Pancreas (tissue), 10 donors: Measurements from ENCODE around the gene EPHA1. TPM values are rescaled to one million over a fixed set of nuclear protein-coding genes. Genes with fewer than 3 reads are reported as not detected.

ENCODE experiments used
- ATAC-seq, 4 donors: fragments of 200-7000 bp; cut with Tn5 transposase; one replicate each; pipeline versions ENCODE4 v1.8.0 to v1.9.1; 2020; ENCODE audit warnings: mild to moderate bottlenecking in 4 of 4, moderate library complexity in 4 of 4
- DNase-seq, 6 donors: peaks; one replicate each; pipeline ENCODE4 v3.0.0-alpha.2; 2020
- FAIRE-seq: peaks from 2 replicates; lab custom pipeline; 2012; peaks lifted over from hg19 to GRCh38; lab: Jason Lieb, UNC
- H3K27ac ChIP-seq, 4 donors: fragments of 200-600 bp; sonication (generic); 1 replicate in 3 of 4; 2 replicates in 1 of 4; pipeline versions ENCODE4 v1.5.0 to v1.8.0; 2020
- H3K27me3 ChIP-seq, 4 donors: fragments of 200-600 bp; one replicate each; pipeline ENCODE4 v1.8.0; 2021
- H3K36me3 ChIP-seq, 3 donors: fragments of 200-600 bp; sonication (generic) in 1 of 3; one replicate each; pipeline versions ENCODE4 v1.5.0 to v1.8.0; 2020 to 2021
- H3K4me1 ChIP-seq, 3 donors: fragments of 200-600 bp; one replicate each; pipeline ENCODE4 v1.8.0; 2021
- H3K4me3 ChIP-seq, 4 donors: fragments of 200-600 bp; sonication (generic) in 2 of 4; one replicate each; pipeline versions ENCODE4 v1.5.0 to v1.8.0; 2020 to 2021
- H3K9me3 ChIP-seq, 4 donors: fragments of 200-600 bp; one replicate each; pipeline ENCODE4 v1.8.0; 2021
- WGBS, 2 donors: extraction: QIAGEN DNeasy Blood & Tissue Kit; methylation state at CpG; one replicate each; pipeline ENCODE4 v1.1.7; 2013; 5-methylcytosine and 5-hydroxymethylcytosine counted together
- intact Hi-C, 3 donors: fragments of 100-400 bp; cut with DNase I; formaldehyde crosslinking; loops; one replicate each; pipeline versions ENCODE4 v1.11.1 to v1.14.2; 2022
- polyA plus RNA-seq, 2 donors: library from polyadenylated mRNA; stranded (reverse); fragments of 200-250 nt; gene quantifications; one replicate each; pipeline ENCODE4 v1.2.3, GENCODE V29; 2013
- total RNA-seq, 6 donors: library from RNA; stranded (reverse); fragmentation: NEBNext Ultra II Directional in 4 of 6; extraction: Animal tissue kit (Norgen Biotek cat#: 25700) in 4 of 6; gene quantifications; one replicate each; pipeline versions ENCODE4 v1.2.1 to v1.2.4, GENCODE V29; 2021 to 2023
- TF ChIP-seq, protein P1 (sequence below), 4 donors: fragments of 200-600 bp; sonication (generic) in 3 of 4; IDR thresholded peaks; one replicate each; pipeline versions ENCODE4 v1.5.0 to v1.8.0; 2021; ENCODE audit warnings: antibody characterized with exemption in 4 of 4
- donor health status: healthy with polysubstance abuse.
- donor health status: DM: no; HTN: no; CAD: no; lungs with moderate emphysema.
- donor health status: DM: no; HTN: no; CAD: no.
- donor health status: control.
- donor health status: control.
- donor health status: Bipolar disorder and iron deficiency.
- donor health status: DM: yes; HTN: yes; CAD: no.
- donor health status: DM: no; HTN: no; CAD: no.
- donor health status: DM: no; HTN: no; CAD: no.
- donor health status: DM: yes; HTN: yes; CAD: no.

EPHA1 gene
- total and polyA plus RNA-seq, 8 donors: 5.3 to 14.2 (median 7.8) TPM

DNA sequence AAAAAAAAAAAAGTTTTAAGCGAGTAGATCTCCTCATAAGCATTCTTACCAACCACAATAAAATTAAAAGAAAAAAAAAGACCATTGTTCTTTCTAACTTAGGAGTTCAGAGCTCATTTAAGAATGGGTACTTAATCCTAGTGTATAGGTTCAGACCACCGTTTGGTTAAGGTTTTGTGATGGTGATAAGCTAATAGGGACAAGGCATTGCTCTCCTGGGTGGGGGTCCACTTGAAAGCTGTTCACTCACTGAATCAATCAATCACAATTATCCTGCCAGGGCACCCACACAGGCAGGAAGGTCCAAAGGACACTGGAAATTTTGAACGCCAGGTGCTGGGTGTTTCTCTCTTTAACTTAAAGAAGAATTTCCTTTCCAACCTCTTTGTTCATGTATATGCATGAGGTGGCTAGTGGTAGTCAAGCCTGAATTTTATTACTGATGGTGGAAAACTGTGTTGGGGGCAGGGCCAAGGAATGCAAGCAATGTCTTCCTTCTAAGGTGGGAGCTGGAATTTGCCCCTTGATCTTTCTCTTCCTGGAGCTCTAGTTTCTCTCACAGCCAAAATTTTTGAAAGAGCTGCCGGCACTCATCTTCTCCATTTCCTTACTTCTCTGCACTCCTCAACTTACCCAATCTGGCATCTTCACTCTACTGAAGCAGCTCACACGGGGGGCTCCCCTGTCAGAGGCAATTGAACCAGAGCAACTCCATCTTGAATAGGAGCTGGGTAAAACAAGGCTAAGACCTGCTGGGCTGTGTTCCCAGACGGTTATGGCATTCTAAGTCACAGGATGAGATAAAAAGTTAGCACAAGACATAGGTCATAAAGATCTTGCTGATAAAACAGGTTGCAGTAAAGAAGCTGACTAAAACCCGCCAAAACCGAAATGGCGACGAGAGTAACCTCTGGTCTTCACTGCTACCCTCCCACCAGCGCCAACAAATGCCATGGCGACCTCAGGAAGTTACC lies 38.7 kb downstream of the EPHA1 start:
- DNase-seq: no peak
- TF ChIP-seq, protein P1, sequence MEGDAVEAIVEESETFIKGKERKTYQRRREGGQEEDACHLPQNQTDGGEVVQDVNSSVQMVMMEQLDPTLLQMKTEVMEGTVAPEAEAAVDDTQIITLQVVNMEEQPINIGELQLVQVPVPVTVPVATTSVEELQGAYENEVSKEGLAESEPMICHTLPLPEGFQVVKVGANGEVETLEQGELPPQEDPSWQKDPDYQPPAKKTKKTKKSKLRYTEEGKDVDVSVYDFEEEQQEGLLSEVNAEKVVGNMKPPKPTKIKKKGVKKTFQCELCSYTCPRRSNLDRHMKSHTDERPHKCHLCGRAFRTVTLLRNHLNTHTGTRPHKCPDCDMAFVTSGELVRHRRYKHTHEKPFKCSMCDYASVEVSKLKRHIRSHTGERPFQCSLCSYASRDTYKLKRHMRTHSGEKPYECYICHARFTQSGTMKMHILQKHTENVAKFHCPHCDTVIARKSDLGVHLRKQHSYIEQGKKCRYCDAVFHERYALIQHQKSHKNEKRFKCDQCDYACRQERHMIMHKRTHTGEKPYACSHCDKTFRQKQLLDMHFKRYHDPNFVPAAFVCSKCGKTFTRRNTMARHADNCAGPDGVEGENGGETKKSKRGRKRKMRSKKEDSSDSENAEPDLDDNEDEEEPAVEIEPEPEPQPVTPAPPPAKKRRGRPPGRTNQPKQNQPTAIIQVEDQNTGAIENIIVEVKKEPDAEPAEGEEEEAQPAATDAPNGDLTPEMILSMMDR (IDR thresholded peaks at IDR 0.05): no peak
- no peak for FAIRE-seq
- intact Hi-C loops: no loop called here
- Histone ChIP-seq H3K4me3 (no peak overlapping the region), H3K27me3 (no peaks in the 10 kb centered on the region), H3K36me3 (no peaks in the 10 kb centered on the region), H3K9me3 (no peaks in the 10 kb centered on the region), H3K27ac (no peak overlapping the region), H3K4me1 (no peaks in the 10 kb centered on the region)
- no peak for ATAC-seq
- 79 to 81% methylated on average over 12 of the region's 12 CpGs for WGBS, 2 donors

DNA sequence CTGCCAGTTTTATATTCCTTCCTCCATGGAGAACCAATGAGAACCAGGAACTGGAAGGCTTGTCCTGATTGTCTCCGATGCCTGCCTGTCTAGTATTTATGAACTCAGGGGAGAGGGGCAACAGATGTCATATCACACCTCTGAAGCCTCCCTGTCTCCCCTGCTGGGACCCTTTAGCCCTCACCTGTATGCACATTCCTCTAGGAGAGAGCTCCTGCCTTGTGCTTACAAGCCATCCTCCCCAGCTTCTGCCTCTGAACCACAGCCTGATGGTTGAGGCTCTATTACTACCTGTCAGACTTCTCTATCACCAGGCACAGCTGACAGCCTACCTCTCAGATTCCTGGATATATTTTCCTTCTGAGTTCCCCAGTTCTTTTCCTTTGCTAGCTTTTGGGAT lies 40.3 kb downstream of the EPHA1 start:
- ATAC-seq: no peak
- no peaks in the 10 kb centered on the region for H3K9me3 ChIP-seq
- DNase-seq: no peak
- FAIRE-seq: no peak
- H3K4me1 ChIP-seq: no peaks in the 10 kb centered on the region
- no peaks in the 10 kb centered on the region for H3K36me3 ChIP-seq
- peaks cover 0 to 3% (median 1%) of the 10 kb centered on the region in 4 donors for H3K27me3 ChIP-seq
- H3K4me3 ChIP-seq: no peak overlapping the region
- H3K27ac ChIP-seq: no peak overlapping the region
- TF ChIP-seq, protein P1 (IDR thresholded peaks at IDR 0.05): no peak
- 92 to 94% methylated on average over 1 of the region's 1 CpG for WGBS, 2 donors
- intact Hi-C loops: no loop called here

DNA sequence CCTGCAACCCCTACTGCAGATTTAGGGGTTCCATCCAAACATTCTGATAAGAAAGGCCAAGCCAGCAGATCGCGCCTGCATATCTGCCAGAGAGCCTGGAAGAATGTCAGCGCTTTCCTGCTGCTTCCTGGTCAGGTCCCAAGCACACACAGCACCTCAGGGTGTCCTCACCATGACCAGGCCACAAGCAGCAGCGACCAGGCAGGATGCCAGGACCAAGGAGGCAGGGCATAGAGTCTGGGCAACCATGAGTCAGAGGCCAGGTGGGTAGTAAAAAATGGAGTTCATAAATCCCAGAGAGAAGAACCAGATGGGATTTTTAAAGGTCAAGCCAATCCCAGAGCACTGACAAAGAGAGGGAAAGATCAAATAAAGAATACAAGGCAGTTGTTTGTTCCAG lies 40.7 kb downstream of the EPHA1 start:
- no peak overlapping the region for H3K4me3 ChIP-seq
- no peaks in the 10 kb centered on the region for H3K4me1 ChIP-seq
- no peaks in the 10 kb centered on the region for H3K36me3 ChIP-seq
- TF ChIP-seq, protein P1 (IDR thresholded peaks at IDR 0.05): no peak
- H3K27ac ChIP-seq: no peak overlapping the region
- peaks cover 0 to 7% (median 3%) of the 10 kb centered on the region in 4 donors for H3K27me3 ChIP-seq
- intact Hi-C loops: no loop called here
- 68 to 82% methylated on average over 4 of the region's 4 CpGs for WGBS, 2 donors
- no peaks in the 10 kb centered on the region for H3K9me3 ChIP-seq
- DNase-seq: peak in 1 of 6 donors; percentile 60
- ATAC-seq: peak; percentile 48 to 78 (median 68)
- FAIRE-seq: no peak

DNA sequence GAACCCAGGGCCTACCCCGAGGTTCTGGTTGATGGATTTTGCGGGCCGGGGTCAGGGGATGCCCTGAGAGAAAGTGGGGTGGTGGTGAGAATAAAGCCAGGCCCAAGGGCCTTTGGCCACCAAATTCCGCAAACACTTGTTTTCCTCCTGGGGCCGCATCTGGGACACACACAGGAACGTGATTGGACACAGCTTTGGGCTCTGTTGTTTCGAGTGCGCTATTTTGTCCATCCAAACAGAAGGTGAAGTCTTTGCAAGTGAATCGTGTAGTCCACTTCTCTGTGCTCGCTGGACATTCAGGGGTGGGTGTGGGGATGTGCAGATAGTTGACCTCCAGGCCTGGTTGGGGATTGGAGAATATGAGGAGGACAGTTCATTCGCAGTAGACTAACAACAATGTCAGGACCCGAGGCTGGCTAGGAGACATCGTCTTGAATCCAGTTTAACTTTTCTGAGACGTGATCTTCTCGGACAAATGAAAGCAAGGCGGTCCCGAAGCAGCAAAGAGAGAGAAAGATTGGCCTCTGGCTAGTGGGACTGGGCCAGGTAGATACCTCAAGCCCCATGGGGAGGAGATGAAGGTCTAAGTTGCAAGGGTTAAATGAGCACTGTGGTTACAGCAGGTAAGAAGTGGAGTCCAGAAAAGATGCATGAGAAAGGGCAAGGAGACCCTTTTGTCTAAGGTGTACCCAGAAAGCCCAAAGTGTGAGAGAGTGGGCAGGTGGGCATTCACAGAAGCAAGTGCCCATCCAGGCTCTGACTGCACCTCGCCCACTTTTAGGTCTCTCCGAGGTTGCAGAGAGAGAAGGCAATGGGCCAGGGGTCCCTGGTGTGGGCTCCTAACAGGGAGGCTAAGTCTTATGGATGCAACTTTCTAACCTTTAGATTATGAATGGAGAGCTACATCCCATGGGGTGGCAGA lies 45.4 kb downstream of the EPHA1 start:
- FAIRE-seq (no peak), ATAC-seq (no peak), DNase-seq (no peak)
- WGBS, 2 donors: 44 to 45% methylated on average over 19 of the region's 19 CpGs
- intact Hi-C loops: no loop called here
- peak overlapping the region in 1 of 4 donors; percentile 59 for H3K4me3 ChIP-seq
- H3K27me3 ChIP-seq: peaks cover 0 to 11% (median 3%) of the 10 kb centered on the region in 4 donors
- H3K36me3 ChIP-seq: no peaks in the 10 kb centered on the region
- H3K4me1 ChIP-seq: no peaks in the 10 kb centered on the region
- TF ChIP-seq, protein P1 (IDR thresholded peaks at IDR 0.05): no peak
- H3K27ac ChIP-seq: no peak overlapping the region
- H3K9me3 ChIP-seq: no peaks in the 10 kb centered on the region
